HG03342 (cell line): ENCODE data around the gene DMTF1.
"Not testable (repeated sequence)": the region's sequence is repeated elsewhere in the genome, so short reads cannot be mapped to it uniquely, and the experiment has no call there.

Source experiments
- ATAC-seq: cut with Tn5 transposase; IDR thresholded peaks from one replicate; pipeline ENCODE4 v1.9.1; 2021; ENCODE audit warnings: mild to moderate bottlenecking, moderate library complexity; ENCODE audit not compliant: unreplicated experiment

Gene DMTF1

DNA sequence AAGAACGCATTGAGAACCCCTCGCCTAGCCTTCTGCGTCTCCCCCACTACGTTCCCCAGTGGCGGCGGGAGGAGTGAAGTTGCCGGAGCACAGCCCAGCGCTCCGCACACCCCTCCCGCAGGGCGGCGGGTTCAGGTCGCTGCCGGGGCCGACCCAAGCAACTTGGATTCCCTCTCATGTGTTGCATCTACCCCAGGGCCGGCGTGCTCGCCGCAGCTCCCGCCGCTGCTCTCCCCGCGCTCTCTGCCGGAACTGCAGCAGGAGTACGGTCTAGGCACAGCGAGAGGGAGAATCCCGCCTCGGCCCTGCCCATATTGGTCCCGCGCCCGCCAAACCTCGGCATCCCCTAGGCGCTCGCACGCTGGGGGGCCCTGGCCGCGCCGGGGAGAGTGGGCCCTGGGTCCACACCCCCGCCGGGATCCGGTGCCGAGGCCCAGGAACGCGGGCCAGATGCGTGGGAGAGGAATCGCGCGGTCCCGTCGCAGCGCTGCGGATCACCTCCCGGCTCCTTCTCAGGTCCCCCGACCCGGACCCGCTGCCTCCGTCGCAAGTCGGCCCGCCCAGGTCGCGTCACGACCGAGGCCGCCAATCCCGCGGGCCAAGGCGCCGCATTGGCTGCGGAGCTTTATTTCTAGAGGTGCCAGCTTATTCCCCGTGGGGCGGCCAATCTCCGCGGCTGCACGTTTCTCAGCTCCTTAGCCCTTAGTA, 67.9 kb downstream of the DMTF1 start:
- peak; percentile 35 for ATAC-seq

DNA sequence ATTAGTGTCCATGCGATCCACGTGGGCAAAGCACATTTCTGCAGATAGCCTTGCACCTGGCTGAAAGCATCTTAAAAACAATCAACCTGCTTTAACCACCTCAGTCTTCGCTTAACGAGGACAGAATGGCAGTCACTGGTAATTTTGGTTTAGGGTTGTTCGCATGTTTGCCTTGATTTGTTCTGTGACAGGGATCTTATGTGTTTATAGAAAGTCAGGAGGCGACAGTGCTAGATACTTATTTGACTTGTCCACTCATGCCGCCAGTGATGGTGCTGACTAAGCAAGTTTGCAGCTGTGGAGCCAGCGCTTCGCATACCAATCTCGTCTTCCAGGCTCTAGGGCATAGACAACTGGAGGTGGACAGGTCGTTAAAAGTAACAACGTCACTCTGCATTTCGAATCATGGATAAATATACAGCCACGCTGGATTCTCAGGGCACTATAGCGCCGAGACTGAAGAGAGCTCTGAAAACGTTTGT, 68.5 kb downstream of the DMTF1 start:
- ATAC-seq, result no peak

DNA sequence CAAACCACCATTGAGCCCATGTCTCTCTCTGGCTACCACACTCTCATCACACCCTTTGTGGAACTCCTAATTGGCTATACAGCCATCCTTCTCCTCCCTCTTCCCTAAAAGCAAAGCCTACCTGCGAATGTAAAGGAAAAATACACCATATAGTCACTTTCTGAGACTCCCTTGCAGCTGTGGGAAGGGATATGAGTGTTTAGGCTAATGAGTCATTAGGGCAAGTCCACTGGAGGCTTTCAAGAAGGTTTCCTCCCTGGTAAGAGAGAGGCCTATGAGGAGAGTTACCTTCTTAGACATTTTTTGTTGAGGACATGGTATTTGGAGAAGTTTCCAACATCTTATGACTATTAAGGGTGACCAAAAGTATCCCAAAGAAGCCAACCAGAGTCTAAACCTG, 71.4 kb downstream of the DMTF1 start:
- ATAC-seq, result no peak

DNA sequence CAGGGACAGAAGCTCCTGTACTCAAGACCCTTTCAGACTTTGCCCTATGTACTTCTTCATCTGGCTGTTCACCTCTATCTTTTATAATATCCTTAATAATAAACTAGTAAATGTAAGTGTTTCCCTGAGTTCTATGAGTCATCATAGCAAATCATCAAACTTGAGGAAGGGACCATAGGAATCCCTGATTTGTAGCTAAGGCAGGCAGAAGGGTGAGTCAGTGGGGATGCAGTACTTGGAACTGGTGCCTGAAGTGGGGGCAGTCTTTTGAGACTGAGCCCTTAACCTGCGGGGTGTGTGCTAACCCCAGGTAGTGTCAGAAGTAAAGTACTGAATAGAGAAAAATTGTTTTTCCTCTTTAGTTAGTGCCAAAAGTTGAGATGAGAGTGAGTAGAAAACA, 73.4 kb downstream of the DMTF1 start:
- no peak for ATAC-seq

DNA sequence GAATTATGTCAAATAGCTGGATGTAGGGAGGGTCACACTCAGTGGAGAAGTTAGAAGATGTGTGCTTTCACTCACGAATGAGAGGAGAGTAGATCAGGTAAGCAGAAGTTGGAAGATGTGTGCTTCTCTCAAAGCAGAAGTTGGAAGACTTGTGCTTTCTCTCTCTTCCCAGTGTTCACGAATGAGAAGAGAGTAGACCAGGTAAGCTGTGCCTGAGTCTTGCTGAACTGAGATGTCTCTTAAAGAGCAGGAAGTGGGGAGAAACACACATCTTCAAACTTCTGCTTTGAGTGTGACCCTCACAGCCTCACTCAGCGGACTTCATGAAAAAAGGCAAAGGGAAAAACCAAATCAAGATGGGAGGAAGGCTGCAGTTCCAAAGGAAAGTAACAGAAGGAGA, 74.2 kb downstream of the DMTF1 start:
- peak; percentile 41 for ATAC-seq

DNA sequence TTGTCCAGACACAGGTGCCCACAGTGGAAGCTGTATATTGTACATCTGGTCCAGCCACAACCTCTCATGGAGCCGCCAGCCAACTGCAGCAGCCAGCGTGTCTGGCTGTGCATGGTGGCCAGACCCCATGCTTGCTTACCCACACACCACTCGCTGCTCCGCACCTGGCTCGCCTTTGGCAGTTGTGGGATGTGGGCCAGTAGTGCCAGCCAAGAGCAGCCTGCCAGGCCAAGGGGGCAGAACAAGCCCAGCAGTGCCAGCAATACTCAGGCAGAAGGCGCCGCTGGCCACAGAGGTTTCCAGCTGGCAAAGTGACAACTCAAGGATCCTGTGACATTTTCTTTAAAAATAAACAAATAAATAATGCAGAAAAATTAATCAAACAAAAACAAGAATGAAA, 79.0 kb downstream of the DMTF1 start:
- ATAC-seq, result no peak

DNA sequence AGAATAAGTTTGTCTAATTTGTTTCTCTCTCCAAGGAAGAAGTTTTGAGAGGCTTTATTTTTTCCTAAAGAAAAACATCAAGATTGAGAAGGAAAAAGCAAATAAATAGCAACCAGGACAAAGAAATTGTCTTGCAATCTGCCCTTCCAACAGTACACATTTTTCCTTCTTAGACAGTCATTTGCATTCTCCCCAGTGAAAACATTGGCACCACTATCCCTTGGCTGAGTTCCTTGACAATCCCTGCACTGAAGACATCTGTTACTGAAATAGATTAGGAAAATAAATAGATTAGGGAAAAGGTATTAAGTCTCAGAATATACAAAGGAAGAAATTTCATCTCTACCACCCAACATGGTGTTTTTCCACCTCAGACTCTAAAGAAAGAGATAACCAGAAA, 79.5 kb downstream of the DMTF1 start:
- ATAC-seq, result no peak

DNA sequence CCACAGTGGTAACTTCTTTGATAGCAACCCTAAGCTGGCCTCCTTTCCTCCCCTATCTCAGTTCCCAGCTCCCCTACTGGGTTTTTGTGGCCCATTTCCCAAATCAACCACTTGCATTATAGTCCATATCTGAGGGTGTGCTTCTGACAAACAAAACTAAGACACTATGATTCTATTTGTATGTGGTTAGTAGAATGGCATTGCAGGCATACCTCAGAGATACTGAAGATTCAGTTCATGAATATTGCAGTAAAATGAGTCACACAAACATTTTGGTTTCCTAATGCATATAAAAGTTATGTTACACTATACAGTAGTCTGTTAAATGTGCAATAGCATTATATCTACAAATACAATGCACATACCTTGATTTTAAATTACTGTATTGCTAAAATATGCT, 82.7 kb downstream of the DMTF1 start:
- no peak for ATAC-seq

DNA sequence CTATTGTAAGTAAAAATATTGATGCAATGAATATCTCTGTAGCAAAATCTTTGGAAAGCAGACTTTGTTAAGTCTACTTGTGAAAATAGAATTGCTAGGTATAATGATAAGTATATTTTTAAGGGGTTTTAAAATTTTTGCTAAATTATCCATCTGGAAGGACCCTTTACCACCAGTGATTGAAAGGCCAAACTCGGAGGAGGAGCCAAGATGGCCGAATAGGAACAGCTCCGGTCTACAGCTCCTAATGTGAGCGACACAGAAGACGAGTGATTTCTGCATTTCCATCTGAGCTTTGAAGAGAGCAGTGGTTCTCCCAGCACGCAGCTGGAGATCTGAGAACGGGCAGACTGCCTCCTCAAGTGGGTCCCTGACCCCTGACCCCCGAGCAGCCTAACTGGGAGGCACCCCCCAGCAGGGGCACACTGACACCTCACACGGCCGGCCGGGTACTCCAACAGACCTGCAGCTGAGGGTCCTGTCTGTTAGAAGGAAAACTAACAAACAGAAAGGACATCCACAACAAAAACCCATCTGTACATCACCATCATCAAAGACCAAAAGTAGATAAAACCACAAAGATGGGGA, 86.3 kb downstream of the DMTF1 start:
- not testable (repeated sequence) for ATAC-seq

DNA sequence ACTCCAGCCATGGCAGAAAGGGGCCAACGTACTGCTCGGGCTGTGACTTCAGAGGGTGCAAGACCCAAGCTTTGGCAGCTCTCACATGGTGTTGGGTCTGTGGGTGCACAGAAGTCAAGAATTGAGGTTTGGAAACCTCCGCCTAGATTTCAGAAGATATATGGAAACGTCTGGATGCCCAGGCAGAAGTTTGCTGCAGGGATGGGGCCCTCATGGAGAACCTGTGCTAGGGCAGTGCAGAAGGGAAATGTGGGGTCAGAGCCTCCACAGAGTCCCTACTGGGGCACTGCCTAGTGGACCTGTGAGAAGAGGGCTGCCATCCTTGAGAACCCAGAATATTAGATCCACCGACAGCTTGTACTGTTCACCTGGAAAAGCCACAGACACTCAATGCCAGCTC, 93.4 kb downstream of the DMTF1 start:
- ATAC-seq, result not testable (repeated sequence)
